GM19467 (cell line): ENCODE results near the gene B4GALT4.
"Not testable (repeated sequence)": the region's sequence is repeated elsewhere in the genome, so short reads cannot be mapped to it uniquely, and the experiment has no call there.

ENCODE experiments used
- ATAC-seq: cut with Tn5 transposase; IDR thresholded peaks from one replicate; pipeline ENCODE4 v1.9.1; 2021; ENCODE audit warnings: mild to moderate bottlenecking, moderate library complexity; ENCODE audit not compliant: unreplicated experiment

Gene B4GALT4

DNA sequence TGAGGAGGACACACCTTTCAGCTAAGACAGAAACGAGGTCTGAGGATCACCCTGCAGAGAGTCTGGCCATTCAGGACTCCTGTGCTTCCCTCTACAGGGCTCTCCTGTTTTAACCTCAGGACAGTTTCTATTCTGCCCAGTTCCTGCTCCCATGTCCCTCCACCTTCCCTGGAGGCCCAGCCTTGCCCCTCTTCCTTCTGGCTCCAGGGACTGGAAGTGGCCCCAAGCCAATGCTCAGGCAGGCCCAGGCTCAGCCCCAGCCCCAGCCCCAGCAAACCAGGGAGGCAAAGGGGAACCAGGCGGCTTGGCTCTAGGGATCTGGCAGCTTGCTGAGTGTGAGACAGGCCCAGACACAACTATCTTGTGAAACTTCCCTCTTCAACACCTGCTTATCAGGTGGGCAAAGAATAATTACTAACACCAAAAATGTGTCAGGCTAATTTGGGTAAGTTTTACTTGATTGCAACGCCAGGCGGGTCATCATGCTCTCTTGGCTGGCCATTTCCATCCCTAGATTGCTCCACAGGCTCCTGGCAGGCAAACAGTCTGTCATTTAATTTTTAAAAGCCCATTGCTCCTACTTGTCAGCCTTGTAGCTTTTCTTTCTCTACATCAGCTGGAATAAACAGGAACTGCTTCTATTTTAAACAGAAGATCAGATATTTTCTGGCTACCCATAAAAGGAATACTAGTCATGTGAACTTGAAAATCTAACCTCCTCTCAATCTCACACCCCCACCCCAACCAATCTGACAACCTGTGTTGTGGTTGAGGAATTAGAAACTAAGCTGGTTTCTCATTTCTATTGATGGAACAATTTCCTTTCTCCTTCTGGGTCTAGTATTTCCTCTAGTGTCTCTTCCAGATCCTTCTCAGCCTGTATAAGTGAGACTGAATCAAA, 33.8 kb downstream of the B4GALT4 start:
- no peak for ATAC-seq

- no peak for ATAC-seq
These were observed 35.0 kb downstream of the B4GALT4 start for GRCh38 chr3:119205685-119206084.

- ATAC-seq = no peak
These were observed 35.5 kb downstream of the B4GALT4 start for GRCh38 chr3:119205209-119205608.

DNA sequence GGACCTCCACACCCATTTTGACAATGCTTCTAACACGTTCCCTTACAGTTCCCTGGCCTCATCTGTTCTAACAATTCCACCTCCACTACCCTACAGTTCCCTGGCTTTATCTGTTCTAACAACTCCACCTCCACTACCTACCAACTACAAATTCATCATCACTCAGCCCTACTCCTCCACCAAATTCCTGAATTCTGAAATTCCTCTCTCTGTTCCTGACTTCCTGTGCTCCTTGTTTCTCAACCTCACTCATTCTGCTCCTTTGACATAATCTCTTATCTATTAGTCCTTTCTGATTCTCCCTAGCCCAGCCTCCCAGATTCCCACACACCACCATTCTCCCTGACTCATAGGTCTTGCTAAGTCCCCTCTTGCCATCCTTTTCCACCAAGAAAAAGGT, 44.8 kb downstream of the B4GALT4 start:
- no peak for ATAC-seq

DNA sequence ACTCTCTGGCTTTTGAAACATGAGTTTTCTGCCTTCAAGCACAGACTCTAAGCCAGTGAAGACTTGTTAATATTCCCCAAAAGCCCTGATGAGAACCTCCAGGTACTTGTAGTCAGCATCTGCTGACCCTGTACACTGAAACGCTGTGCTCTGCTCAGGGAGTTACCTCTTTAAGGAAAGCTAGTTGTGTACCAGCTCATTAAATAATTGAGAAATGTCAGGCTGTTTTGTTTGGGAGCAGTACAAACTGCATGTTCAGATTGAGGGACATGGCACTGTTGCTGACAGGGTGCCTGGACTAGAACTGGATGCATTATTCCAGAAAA, 45.6 kb downstream of the B4GALT4 start:
- no peak for ATAC-seq

GRCh38 chr3:119194237-119195150, 46.2 kb downstream of the B4GALT4 start:
- ATAC-seq = no peak

- ATAC-seq = no peak
These were observed 48.9 kb downstream of the B4GALT4 start for GRCh38 chr3:119191800-119192199.

DNA sequence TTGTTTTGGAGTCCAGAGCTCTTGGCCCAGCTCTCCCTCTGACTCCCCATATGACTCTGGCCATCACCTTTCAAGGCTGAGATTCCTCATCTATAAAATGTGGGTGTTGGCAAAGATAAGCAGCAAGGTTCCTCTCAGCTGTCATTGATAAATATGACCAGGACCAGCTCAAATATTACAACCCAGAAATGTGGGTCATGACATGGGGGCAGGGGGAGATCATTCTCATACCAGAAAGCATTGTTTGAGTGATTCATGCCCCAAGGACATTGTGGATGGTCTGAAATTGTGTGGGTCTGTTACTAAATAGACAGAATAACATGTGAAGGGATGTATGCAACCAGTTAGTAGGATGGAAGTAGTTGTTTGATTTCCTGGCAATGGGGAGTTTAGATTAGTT, 53.4 kb downstream of the B4GALT4 start:
- ATAC-seq = no peak

- ATAC-seq = no peak
These were observed 55.7 kb downstream of the B4GALT4 start for GRCh38 chr3:119184796-119185570.

DNA sequence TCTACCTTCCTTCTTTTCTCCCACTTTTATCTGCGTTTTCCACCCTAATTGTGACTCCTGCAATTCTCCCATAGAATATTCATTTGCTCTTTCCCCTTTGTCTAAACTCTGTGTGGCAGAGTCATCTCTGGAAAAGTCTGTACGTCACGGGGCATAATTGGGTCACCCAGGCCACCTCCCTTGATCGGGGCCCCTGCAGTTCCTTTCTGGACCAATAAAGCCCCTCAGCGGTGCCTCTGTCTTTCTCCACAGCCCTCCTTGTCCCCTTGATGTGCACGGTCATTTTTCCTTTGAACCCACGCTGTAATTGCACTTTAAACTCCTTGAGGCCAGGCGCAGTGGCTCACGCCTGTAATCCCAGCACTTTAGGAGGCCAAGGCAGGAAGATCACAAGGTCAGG, 56.6 kb downstream of the B4GALT4 start:
- no peak for ATAC-seq

DNA sequence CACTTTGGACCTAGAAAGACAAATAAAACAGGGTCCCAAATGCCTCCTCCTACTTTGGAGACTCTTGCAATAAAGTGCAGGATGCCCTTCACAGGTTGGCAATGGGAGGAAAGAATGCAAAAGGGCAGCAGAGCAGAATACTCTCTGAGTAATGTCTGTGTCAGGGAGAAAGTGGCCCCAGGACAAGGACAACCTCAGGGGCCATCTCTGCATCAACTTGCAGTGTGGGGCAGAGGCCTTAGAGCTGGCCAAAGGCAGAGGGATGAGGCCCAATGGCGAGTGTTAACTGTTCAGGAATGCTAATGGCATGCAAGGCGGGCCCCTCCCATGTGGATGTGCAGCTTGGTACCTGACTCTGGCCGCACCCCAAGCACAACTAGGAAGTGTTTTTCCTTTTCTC, 58.9 kb downstream of the B4GALT4 start:
- ATAC-seq = no peak

DNA sequence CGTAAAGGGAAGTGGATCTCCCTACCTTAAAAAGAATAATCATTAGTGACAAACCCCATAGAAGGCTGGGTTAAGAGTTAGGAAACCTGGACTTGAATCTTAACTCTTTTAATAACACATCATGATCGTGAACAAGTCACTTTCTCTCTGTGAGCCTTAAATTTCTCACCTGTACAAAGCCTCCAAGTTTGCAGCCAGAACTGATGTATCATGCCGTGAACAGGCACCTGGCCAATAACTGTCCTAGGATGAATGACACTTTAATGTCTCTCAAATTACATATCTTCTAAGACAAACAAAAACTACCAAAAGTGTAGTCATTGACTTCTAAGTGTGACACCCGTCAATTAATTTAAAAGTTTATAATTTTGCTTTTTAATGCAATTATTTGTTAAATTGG, 63.4 kb downstream of the B4GALT4 start:
- no peak for ATAC-seq

DNA sequence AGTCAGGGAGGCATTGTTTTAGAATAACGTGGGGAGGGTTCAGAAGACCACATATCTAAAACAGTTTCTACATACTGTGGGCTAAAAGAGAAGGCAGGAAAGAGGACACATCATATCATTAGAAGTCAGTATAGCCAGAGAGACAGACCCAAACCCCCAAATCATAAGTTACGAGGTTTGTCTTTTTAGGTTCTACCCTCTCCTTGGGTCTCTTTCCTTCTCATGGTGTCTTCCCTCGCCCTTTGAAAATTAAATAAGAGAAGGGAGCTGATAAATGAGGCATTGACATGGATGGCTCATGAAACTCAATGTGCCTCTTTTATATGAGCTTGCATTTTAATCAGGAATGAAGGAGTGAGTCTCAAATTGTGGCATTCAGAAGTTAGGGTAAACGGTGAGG, 63.9 kb downstream of the B4GALT4 start:
- ATAC-seq = no peak

DNA sequence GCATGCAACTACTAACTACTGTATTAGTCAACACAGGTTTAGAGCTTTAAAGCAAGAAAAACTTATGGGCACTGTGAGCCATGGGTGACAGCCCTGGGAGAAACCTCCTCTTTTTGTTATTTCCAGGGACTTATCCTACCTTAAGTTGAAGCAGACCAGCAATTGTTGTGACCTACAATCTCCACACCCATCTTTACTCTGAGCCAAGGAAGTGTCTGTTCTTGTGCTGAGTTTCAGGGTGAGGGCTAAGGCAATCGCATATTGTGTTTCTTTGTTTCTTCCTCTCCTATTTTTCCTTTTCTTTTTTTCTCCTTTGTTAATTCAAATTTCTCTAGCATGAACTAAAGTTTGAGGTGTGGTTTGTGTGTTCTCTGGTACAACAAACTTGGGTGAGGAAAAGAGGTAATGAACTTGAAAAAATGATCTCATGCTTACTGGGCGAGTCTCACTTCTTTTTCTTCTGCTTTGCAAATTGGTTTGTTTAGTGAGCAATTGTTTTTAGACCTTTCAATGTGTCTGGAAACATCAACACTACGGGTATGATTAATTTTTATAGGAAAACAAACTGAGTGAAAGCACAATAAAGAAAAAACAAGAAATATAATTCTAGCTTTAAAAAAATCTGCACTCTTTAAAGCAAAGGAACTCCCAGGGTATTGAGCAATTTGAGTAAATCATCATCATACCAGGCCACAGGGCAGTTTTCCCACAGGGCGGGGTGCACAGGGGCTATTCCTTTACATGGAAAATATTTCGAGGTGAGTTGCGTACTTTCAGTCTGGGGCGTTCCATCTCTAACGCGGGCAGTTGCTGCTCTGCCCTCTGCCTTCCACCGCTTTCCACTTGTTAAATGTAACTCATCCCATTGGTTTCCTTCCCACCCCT, 64.6 kb downstream of the B4GALT4 start:
- ATAC-seq = no peak

DNA sequence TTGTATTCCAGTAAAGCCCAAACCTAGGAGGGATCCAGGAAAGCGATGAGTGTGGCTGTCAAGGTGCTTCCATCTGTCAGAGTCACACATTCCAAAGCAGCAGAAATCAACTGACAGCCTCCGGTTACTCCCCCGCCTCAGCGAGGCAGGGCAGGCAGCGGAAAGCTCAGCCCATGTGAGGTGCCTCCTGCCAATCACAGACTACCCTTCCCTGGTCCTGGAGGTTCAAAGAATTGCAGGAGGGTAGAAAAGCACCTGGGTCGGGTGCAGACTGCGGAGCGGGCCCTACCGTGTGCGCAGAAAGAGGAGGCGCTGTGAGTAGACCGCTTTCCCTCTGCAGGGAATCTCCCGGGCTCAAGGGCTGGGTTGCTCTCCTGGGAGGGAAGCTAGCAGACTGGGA, 67.4 kb downstream of the B4GALT4 start, which contains the start of gene UPK1B:
TSS of gene UPK1B (plus strand) at position 274 of the 400 bp plus-strand sequence. CDS start 13,144 bp downstream, outside the sequence.
- no peak for ATAC-seq

- ATAC-seq = no peak
These were observed 69.9 kb downstream of the B4GALT4 start for GRCh38 chr3:119170821-119171220.

- not testable (repeated sequence) for ATAC-seq
These were observed 75.9 kb downstream of the B4GALT4 start for GRCh38 chr3:119164745-119165144.
